ENCODE results near the gene ASB7. TPM values are rescaled to one million over a fixed set of nuclear protein-coding genes. Genes with fewer than 3 reads are reported as not detected.

The ASB7 gene
- total RNA-seq, 1 donor from 2014 or later = 18.0 TPM

GRCh38 chr15:100687582-100688141 lies 85.3 kb downstream of the ASB7 start:
- H3K4me1 Mint-ChIP-seq = no peaks in the 10 kb centered on the region
- H3K27me3 Mint-ChIP-seq = peaks cover 7% of the 10 kb centered on the region
- no peaks in the 10 kb centered on the region for H3K36me3 Mint-ChIP-seq (ENCODE audit: low read depth)
- no peak overlapping the region for H3K27ac Mint-ChIP-seq
- no peaks in the 10 kb centered on the region for H3K9me3 Mint-ChIP-seq
- no peak for DNase-seq
- no peak overlapping the region for H3K4me3 Mint-ChIP-seq
- intact Hi-C loops (cut with micrococcal nuclease) = no loop called here

- Mint-ChIP-seq H3K4me1 (no peaks in the 10 kb centered on the region), H3K4me3 (no peak overlapping the region), H3K36me3 (ENCODE audit: low read depth) (no peaks in the 10 kb centered on the region), H3K9me3 (no peaks in the 10 kb centered on the region), H3K27me3 (peaks cover 3% of the 10 kb centered on the region), H3K27ac (no peak overlapping the region)
- intact Hi-C loops (cut with micrococcal nuclease) = no loop called here
- no peak for DNase-seq
Observed at GRCh38 chr15:100688549-100689120, 86.2 kb downstream of the ASB7 start.

GRCh38 chr15:100689131-100689899 lies 86.9 kb downstream of the ASB7 start:
- Mint-ChIP-seq H3K4me1 (no peaks in the 10 kb centered on the region), H3K36me3 (ENCODE audit: low read depth) (no peaks in the 10 kb centered on the region), H3K9me3 (no peaks in the 10 kb centered on the region), H3K27ac (no peak overlapping the region), H3K27me3 (peaks cover 2% of the 10 kb centered on the region), H3K4me3 (no peak overlapping the region)
- no peak for DNase-seq
- intact Hi-C loops (cut with micrococcal nuclease) = no loop called here

GRCh38 chr15:100690032-100690794 lies 87.8 kb downstream of the ASB7 start:
- no peak for DNase-seq
- intact Hi-C loops (cut with micrococcal nuclease) = no loop called here
- Mint-ChIP-seq H3K9me3 (no peaks in the 10 kb centered on the region), H3K4me1 (no peaks in the 10 kb centered on the region), H3K36me3 (ENCODE audit: low read depth) (no peaks in the 10 kb centered on the region), H3K4me3 (no peak overlapping the region), H3K27ac (no peak overlapping the region), H3K27me3 (peaks cover 4% of the 10 kb centered on the region)

GRCh38 chr15:100690795-100691158 lies 88.4 kb downstream of the ASB7 start:
- DNase-seq = no peak
- Mint-ChIP-seq H3K9me3 (no peaks in the 10 kb centered on the region), H3K36me3 (ENCODE audit: low read depth) (no peaks in the 10 kb centered on the region), H3K4me1 (no peaks in the 10 kb centered on the region), H3K27ac (no peak overlapping the region), H3K27me3 (peaks cover 8% of the 10 kb centered on the region), H3K4me3 (no peak overlapping the region)
- intact Hi-C loops (cut with micrococcal nuclease) = no loop called here

- Mint-ChIP-seq H3K27me3 (peaks cover 9% of the 10 kb centered on the region), H3K4me3 (no peak overlapping the region), H3K9me3 (no peaks in the 10 kb centered on the region), H3K36me3 (ENCODE audit: low read depth) (no peaks in the 10 kb centered on the region), H3K4me1 (no peaks in the 10 kb centered on the region), H3K27ac (no peak overlapping the region)
- no peak for DNase-seq
- intact Hi-C loops (cut with micrococcal nuclease) = no loop called here
Observed at GRCh38 chr15:100691321-100691720, 88.9 kb downstream of the ASB7 start.

GRCh38 chr15:100692246-100692645 lies 89.9 kb downstream of the ASB7 start:
- Mint-ChIP-seq H3K27me3 (peaks cover 17% of the 10 kb centered on the region), H3K4me3 (no peak overlapping the region), H3K9me3 (no peaks in the 10 kb centered on the region), H3K27ac (no peak overlapping the region), H3K36me3 (ENCODE audit: low read depth) (no peaks in the 10 kb centered on the region), H3K4me1 (no peaks in the 10 kb centered on the region)
- intact Hi-C loops (cut with micrococcal nuclease) = no loop called here
- DNase-seq = no peak

- Mint-ChIP-seq H3K9me3 (no peaks in the 10 kb centered on the region), H3K36me3 (ENCODE audit: low read depth) (no peaks in the 10 kb centered on the region), H3K4me1 (no peaks in the 10 kb centered on the region), H3K27me3 (peaks cover 17% of the 10 kb centered on the region), H3K27ac (no peak overlapping the region), H3K4me3 (no peak overlapping the region)
- DNase-seq = no peak
- intact Hi-C loops (cut with micrococcal nuclease) = no loop called here
Observed at GRCh38 chr15:100692671-100693070, 90.3 kb downstream of the ASB7 start.

- intact Hi-C loops (cut with micrococcal nuclease) = no loop called here
- DNase-seq = no peak
- Mint-ChIP-seq H3K4me3 (no peak overlapping the region), H3K27me3 (peaks cover 19% of the 10 kb centered on the region), H3K4me1 (no peaks in the 10 kb centered on the region), H3K27ac (no peak overlapping the region), H3K36me3 (ENCODE audit: low read depth) (no peaks in the 10 kb centered on the region), H3K9me3 (no peaks in the 10 kb centered on the region)
Observed at GRCh38 chr15:100693451-100693850, 91.1 kb downstream of the ASB7 start.

GRCh38 chr15:100694381-100695021 lies 92.1 kb downstream of the ASB7 start:
- no peaks in the 10 kb centered on the region for H3K4me1 Mint-ChIP-seq
- intact Hi-C loops (cut with micrococcal nuclease) = no loop called here
- no peak overlapping the region for H3K27ac Mint-ChIP-seq
- H3K4me3 Mint-ChIP-seq = no peak overlapping the region
- H3K36me3 Mint-ChIP-seq (ENCODE audit: low read depth) = no peaks in the 10 kb centered on the region
- peaks cover 22% of the 10 kb centered on the region for H3K27me3 Mint-ChIP-seq
- no peak for DNase-seq
- no peaks in the 10 kb centered on the region for H3K9me3 Mint-ChIP-seq

GRCh38 chr15:100695048-100695447 lies 92.7 kb downstream of the ASB7 start:
- no peak overlapping the region for H3K4me3 Mint-ChIP-seq
- H3K36me3 Mint-ChIP-seq (ENCODE audit: low read depth) = no peaks in the 10 kb centered on the region
- no peak overlapping the region for H3K27ac Mint-ChIP-seq
- H3K9me3 Mint-ChIP-seq = no peaks in the 10 kb centered on the region
- H3K4me1 Mint-ChIP-seq = no peaks in the 10 kb centered on the region
- intact Hi-C loops (cut with micrococcal nuclease) = no loop called here
- H3K27me3 Mint-ChIP-seq = peaks cover 22% of the 10 kb centered on the region
- no peak for DNase-seq

GRCh38 chr15:100696452-100696851 lies 94.1 kb downstream of the ASB7 start:
- intact Hi-C loops (cut with micrococcal nuclease) = no loop called here
- Mint-ChIP-seq H3K27ac (no peak overlapping the region), H3K27me3 (peaks cover 29% of the 10 kb centered on the region), H3K9me3 (no peaks in the 10 kb centered on the region), H3K4me1 (no peaks in the 10 kb centered on the region), H3K4me3 (no peak overlapping the region), H3K36me3 (ENCODE audit: low read depth) (no peaks in the 10 kb centered on the region)
- DNase-seq = no peak

Data from activated CD4-positive, alpha-beta T cell treated with anti-CD3 and anti-CD28 coated beads, Interleukin-2, amount 10 ng/mL, durations not matched to agents 24 days and 14 days (primary cell).